HG03575 (cell line): Measurements from ENCODE around the gene DYDC1.
"Not testable (repeated sequence)": the region's sequence is repeated elsewhere in the genome, so short reads cannot be mapped to it uniquely, and the experiment has no call there.

Source experiments
- ATAC-seq: cut with Tn5 transposase; IDR thresholded peaks from one replicate; pipeline ENCODE4 v1.9.1; 2021; ENCODE audit not compliant: unreplicated experiment, insufficient number of reproducible peaks, low FRiP score; ENCODE audit errors: extremely low read depth

DYDC1 gene

DNA sequence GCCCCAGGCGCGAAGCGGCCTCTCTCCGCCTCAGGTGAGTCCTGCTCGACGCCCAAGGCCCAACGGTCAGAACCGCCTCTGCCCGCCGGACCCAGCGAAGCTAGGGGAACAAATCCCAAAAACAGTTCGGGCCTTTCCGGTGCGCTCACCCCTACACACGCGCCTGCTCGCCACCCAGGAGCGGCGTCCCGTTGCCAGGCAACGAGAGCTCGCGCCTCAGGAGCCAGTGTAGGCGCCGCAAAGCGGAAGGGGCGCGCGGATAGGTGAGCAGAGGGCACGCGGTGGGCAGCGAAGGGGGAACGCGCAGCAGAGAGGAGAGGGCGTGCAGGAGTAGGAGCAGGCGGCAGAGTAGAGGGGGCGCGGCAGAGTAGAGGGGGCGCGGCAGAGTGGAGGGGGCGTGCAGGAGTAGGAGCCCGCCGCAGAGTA lies at the start of gene DYDC1, which contains the start of gene DYDC2:
DYDC1 (minus strand) TSS at position 193 of the 426 bp plus-strand sequence. CDS start 4,154 bp downstream, outside the sequence.
DYDC2 (plus strand) TSS at position 219 of the 426 bp plus-strand sequence. CDS start 5,663 bp downstream, outside the sequence.
- no peak for ATAC-seq

DNA sequence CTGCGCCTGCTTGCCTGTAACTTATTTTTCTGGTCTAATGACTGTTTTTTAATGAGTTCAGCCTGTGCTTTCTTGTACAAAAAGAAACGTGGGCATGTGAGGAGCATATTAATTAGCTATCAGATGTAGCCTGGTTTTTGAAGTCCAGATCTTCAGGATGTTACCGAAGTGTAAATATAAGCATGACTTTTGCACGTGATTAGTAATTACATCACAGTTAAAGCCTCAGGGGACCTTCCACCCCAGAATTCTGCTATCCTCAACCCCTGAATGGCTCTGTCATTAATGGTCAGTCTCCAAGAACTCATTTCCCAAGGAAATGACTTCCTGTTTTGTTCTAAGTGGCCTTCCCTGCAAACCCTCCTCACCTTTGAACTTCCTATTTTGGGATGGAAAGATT lies 49.6 kb upstream of the DYDC1 start:
- no peak for ATAC-seq

DNA sequence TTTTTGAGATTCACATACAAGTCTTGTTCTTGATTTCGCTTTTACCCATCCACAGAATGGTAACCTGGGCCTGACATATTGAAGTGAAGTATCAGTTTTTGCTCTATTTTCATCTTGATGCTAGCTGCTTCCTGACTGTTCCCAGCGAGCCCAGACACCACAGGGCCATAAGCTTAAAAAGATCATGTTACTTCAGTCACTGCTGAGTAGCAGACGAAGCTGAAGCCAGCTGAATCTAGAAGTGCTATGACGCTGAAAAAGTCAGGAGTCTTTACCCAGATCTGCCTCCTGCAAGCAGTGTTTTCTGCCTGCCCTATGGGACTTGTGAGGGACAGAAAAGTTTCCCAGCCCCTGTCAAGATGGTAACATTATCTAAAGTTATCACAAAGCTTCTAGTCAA lies 49.1 kb upstream of the DYDC1 start:
- ATAC-seq = no peak

DNA sequence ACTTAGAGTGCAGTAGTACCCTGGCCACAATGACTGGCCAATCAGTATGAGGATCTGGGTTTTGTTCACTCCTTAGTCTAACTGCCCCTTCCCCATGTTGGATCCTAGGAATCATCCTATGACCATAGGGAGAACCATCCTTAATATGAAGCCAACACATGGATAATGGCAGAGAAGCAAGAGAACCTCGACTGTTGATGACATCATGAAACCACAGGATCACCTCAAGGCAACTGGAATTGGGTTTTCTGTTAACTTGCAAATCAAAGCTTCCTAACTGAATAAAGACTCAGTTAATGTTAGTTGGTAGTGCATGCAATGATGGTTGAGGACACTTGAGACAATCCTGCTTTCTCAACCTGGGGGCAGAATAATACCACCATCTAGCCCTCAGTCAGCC lies 48.5 kb upstream of the DYDC1 start:
- no peak for ATAC-seq

DNA sequence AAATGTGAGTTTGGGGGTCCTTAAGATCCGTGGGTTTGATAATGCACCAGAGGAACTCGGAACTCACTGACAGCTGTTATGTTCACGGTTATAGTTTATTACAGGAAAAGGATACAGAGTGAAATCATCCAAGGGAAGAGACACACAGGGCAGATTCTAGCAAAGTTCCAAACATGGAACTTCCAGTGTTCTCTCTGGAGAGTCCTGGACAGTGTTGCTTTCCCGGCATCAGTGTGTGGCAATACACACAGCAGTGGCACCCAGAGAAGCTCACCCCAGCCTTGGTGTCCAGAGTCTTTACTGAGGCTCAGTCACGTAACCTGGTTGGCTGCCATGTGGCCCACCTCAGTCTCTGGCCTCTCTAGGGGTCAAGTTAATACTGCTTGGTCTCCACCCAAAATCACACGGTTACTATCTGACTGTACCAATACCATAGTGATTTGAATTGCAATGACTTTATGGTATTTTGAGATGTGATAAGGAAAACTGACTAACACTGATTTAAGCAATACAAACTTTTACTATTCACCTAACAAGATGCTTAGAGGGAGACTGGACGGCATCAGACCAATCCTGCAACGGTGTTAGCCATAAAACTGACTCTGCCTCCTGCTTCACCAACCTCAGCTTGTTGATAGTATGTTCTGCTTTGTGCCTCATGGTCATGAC lies 43.7 kb upstream of the DYDC1 start:
- no peak for ATAC-seq

DNA sequence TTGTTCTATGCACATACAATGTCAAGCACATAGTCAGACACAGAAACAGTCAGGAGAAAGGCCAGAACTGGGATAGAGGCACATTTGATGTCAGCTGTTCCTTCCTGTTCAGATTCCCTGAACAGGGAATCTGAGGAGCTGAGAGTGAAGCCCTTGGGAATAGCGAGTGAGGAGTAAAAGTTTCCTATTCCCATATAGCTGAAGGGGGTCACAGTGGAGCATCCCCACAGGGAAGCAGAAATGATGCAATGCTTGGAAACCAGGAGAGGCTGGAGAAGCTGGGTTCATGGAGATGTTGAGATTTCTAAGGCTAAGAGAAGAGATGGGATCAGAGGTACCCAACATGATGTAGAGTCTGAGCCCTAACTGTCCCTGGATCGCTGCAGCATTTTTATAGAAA lies 40.5 kb upstream of the DYDC1 start:
- ATAC-seq = no peak

DNA sequence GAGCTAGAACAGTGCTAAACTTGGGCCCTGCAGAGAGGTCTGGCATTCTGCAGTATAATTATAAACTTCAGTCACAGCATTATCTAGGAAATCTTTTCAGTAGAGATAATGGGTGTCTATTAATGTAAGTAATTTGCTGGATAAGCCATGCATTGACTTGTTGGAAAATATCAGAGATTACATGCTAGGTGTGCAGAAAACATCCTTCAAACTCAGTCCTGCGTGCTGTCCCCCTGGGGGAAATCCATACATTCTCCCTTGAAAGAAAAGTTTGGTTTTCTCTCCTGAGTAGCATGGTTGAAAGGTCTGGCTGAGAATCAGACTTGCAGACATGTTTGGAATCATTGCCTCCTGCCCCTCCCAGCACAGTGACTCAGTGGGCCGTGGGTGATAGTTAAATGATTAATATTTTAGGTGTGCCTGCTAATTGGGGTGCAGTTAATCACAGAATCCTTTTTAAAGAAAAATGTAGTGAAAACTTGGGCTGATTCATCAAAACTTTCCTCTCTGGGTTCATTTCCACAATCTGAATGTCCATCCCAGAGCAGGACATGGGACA lies 37.9 kb upstream of the DYDC1 start:
- ATAC-seq = no peak

DNA sequence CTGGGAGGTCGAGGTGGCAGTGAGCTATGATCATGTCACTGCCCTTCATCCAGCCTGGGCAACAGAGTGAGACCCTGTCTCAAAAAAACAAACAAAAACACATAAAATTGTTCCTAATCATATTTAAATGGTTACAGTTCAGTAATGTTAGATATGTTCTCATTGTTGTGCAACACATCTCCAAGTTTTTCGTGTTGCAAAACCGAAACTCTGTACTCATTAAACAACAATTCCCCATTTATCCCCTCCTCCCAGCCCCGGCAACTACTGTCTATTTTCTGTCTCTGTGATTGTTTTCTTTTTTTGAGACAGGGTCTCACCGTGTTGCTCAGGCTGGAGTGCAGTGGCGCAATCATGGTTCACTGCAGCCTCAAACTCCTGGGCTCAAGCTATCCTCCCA lies 35.7 kb upstream of the DYDC1 start:
- no peak for ATAC-seq

DNA sequence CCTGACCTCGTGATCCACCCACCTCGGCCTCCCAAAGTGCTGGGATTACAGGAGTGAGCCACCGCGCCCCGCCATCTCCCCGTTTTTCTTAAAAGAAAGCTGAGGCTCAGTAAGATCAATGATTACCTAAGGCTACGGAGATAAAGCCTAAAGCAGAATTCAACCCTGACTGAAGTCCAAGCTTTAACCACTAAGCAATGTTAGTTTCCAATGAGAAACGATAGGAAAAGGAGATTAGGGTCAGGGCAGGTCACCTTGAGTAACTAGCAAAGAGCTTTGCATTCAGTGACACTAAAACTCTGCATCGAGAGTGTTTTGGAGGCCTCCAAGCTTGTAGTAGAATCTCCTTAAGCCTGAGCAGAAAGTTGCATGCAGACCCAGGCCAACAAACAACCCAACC lies 34.2 kb upstream of the DYDC1 start:
- ATAC-seq = no peak

DNA sequence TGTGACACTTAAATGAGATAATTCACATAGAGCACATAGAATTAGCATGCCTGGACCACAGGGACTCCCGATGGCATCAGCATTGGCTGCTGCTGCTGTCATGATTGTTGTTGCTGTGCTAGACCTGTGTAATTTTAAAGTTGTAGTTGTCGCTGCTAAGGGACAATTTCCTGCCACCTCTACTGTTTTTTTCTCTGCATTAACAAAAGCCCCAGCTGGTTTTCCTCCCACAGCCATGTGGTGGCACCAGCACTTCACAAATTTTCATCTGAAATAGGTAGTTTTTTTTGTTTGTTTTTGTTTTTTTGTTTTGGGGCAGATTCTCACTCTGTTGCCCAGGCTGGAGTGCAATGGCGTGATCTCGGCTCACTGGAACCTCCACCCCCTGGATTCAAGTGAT lies 26.4 kb upstream of the DYDC1 start:
- ATAC-seq = peak; percentile 58

DNA sequence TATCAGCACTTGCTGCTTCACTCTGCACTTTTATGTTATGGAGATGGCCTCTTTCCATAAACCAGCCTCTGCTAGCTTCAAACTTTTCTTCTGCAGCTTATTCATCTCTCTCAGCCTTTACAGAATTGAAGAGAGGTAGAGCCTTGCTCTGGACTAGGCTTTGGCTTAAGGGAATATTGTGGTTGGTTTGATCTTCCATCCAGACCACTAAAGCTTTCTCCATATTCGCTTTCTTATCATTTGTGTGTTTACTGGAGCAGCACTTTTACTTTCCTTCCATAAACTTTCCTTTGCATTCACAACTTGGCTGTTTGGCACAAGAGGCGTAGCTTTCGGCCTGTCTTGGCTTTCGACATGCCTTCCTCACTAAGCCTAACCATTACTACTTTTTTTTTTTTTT lies 23.6 kb upstream of the DYDC1 start:
- ATAC-seq = no peak

DNA sequence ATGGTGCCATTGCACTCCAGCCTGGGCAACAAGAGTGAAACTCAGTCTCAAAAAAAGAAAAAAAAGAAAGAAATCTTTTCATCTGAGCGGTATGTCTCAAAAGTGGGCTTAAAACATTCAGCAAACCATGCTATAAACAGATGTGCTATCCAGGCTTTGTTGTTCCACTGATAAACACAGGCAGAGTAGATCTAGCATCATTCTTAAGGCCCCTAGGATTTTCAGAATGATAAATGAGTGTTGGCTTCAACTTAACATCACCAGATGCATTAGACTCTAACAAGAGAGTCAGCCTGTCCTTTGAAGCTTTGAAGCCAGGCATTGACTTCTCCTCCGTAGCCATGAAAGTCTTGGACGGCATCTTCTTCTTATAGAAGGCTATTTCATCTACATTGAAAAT lies 23.1 kb upstream of the DYDC1 start:
- no peak for ATAC-seq

DNA sequence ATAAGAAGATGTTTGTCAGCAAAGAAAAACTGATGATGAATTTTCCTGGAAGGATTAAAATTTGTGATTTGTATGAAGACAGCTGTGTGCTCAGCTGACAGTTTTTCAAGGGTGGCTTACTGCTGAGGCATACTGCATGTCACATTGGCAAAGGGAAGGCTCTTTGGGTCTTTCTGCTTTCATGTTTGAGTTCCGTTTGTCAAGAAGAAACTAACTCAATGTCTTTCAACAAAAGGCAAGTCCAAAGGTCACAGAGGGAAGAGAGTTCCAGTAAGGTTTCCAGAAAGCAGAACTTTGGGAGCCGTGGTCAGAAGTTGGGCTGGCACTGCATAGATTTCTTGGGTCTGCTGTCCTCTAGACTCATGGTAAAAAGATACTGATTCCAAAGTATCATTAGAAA lies 16.9 kb upstream of the DYDC1 start:
- ATAC-seq = no peak

DNA sequence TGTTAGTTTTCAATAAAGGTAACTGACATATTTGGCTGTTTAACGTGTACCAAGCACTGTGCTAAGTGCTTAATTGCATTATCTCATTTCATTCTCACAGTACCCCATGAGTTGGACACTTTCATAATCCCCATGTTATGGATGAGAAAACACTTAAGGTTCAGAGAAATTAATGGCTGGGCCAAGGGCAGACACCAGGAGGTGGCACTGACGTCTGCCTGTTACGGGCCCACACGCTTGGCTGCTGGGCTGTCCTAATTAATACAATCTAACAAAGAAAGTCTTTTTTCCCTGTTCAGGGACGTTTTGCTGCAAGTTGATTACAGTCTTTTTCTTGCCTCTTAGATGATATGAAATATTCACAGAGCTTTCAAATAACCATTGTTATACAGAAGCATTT lies 16.1 kb upstream of the DYDC1 start:
- ATAC-seq = no peak

DNA sequence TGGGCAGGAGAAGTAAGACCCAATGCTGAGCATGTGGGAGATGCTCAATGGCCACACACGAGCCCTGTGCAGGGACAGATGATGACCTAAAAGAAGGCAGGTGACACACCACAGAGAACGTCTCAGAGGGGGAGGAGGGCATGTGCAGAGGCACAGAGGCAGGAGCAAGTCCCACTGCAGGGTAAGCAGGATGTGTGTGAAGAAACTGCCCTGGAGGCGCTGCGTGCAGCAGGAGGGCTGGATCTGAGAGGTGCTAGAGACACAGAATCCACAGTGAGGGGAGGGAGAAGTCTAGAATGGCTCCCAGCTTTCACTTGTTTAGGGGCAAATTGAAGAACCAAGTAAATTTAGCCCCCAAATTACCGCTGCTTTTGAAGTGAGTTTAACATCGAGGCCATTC lies 14.9 kb upstream of the DYDC1 start:
- ATAC-seq = no peak

DNA sequence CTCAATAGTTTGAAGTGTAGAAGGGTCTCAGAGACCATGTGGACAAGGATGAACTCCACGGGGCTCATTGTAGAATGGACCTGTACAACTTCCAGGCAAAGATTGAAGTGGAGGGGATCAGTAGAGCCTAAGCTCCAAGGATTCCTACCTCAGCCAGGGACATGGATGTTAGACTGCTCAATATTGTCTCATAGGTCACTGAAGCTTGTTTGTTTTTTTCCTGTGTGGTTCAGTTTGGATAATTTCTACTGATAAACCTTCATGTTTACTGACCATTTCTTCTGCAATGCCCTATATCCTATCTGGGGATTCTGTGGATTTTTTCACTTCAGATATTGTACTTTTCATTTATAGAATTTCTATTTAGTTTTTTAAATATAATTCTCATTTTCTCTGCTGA lies 9.0 kb upstream of the DYDC1 start:
- no peak for ATAC-seq

DNA sequence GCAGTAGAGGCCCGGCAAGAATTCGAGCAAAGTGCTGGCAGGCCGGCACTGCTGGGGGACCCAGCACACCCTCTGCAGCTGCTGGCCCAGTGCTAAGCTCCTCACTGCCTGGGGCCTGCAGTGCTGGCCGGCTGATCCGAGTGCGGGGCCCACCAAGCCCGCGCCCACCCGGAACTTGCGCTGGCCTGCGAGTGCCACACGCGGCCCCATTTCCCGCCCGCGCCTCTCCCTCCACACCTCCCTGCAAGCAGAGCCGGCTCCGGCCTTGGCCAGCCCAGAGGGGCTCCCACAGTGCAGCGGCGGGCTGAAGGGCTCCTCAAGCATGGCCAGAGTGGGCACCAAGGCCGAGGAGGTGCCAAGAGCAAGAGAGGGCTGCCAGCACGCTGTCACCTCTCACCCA lies 3.1 kb upstream of the DYDC1 start:
- ATAC-seq = no peak

DNA sequence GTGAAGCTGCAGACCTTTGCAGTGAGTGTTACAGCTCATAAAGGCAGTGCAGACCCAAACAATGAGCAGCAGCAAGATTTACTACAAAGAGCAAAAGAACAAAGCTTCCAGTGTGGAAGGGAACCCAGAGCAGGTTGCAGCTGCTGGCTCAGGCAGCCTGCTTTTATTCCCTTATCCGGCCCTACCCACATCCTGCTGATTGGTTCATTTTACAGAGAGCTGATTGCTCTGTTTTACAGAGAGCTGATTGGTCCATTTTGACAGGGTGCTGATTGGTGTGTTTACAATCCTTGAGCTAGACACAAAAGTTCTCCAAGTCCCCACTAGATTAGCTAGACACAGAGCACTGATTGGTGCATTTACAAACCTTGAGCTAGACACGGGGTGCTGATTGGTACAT lies 2.4 kb upstream of the DYDC1 start:
- not testable (repeated sequence) for ATAC-seq

DNA sequence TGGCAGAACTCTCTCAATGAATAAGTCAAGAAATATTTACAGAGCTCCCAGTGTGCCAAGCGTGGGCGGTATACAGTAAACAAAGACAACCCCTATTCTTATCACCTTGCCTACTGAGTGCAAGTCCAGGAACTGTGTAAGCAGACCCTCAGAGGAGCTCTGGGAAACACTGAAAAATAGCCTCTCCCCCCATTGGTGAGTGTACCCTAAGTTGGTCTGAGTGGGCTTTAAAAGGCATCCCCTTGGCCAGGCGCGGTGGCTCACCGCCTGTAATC lies 1.2 kb upstream of the DYDC1 start:
- no peak for ATAC-seq

DNA sequence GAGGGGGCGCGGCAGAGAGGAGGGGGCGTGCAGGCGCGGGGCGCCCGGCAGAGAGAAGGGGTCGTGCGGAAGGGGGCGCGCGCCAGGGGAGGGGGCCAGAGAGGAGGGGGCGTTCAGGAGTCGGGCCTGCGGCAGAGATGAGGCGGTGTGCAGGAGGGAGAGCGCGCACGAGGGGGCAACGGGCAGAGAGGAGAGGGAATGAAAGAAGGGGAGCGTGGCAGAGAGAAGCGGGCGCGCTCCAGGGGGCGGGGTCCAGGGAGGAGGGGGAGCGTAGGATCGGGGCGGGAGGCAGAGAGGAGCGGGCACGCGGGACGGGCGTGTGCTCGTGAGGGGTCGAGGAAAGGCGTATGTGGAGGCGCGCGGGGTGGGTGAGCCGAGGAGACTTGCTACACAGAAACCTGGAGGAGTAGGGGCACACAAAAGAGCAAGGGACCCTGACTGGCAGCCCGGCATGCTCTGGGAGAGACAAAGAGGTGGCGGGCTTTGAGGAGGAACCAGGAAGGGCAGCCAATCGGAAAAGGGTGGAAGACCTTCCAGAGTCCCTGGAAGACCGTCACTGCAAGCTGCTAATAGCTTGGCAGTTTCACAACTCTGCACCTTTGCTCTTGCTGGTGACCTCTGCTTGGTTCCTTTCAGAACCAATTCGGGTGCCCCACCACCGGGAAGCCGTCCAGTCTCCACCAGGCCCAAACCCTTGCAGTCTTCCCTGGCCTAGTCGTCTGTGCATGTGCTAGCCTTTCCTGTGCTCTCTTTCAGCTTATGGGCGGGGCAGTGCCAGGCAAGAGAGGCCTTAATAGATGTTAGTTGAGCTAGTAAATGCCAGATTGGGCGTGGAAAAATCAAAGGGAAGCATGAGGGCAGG lies 665 bp upstream of the DYDC1 start:
- ATAC-seq = no peak
